A673 (cell line): ENCODE measurements around the gene FOXP2. TPM values are rescaled to one million over a fixed set of nuclear protein-coding genes. Genes with fewer than 3 reads are reported as not detected.

ENCODE experiments used
- BruUV-seq: library from RNA; stranded (reverse); fragments of 400-500 nt; replicated peaks from 2 replicates; lab custom pipeline; 2021; lab: Mats Ljungman, UMichigan
- CTCF ChIA-PET: fragments of 300-600 bp; sonication (Branson Sonifier 250); formaldehyde crosslinking; loops from one replicate; lab custom pipeline; 2022; ENCODE audit warnings: antibody characterized with exemption; lab: Charles Lee
- POLR2A ChIA-PET: fragments of 300-600 bp; sonication (Branson Sonifier 250); formaldehyde crosslinking; loops from one replicate; lab custom pipeline; 2022; ENCODE audit warnings: antibody characterized with exemption; ENCODE audit not compliant: low non-redundant PET; lab: Charles Lee
- DNase-seq: peaks from one replicate; pipeline ENCODE4 v3.0.0-alpha.2; 2015; ENCODE audit warnings: low spot score
- H3K27ac ChIP-seq: fragments of 200-600 bp; sonication (generic); 2 replicates; pipeline ENCODE4 v1.5.1; 2016; ENCODE audit warnings: mixed run types, low read depth, mild to moderate bottlenecking, mixed read lengths, antibody characterized with exemption, low read length; ENCODE audit not compliant: poor library complexity, severe bottlenecking
- H3K27me3 ChIP-seq: fragments of 200-600 bp; sonication (generic); replicated peaks from 2 replicates; pipeline ENCODE4 v1.6.1; 2017; ENCODE audit warnings: mixed run types, low read depth, mild to moderate bottlenecking, mixed read lengths, antibody characterized with exemption, low read length; ENCODE audit not compliant: insufficient read depth, poor library complexity
- H3K36me3 ChIP-seq: fragments of 200-600 bp; sonication (generic); 2 replicates; pipeline ENCODE4 v1.6.1; 2016; ENCODE audit warnings: mixed run types, mild to moderate bottlenecking, mixed read lengths, antibody characterized with exemption, low read length; ENCODE audit not compliant: insufficient read depth, poor library complexity, severe bottlenecking
- H3K4me1 ChIP-seq: fragments of 200-600 bp; sonication (generic); 2 replicates; pipeline ENCODE4 v1.6.1; 2017; ENCODE audit warnings: mixed run types, mild to moderate bottlenecking, mixed read lengths, antibody characterized with exemption, low read length; ENCODE audit not compliant: insufficient read depth, poor library complexity, severe bottlenecking
- H3K4me3 ChIP-seq: fragments of 200-600 bp; sonication (generic); 2 replicates; pipeline ENCODE4 v1.5.1; 2016; ENCODE audit warnings: low read depth, mixed run types, mild to moderate bottlenecking, mixed read lengths, low read length; ENCODE audit not compliant: poor library complexity, severe bottlenecking
- H3K9me3 ChIP-seq: fragments of 200-600 bp; sonication (generic); 2 replicates; pipeline ENCODE4 v1.6.1; 2016; ENCODE audit warnings: mixed run types, low read depth, mild to moderate bottlenecking, mixed read lengths, antibody characterized with exemption, low read length; ENCODE audit not compliant: poor library complexity, severe bottlenecking
- CTCF ChIP-seq: fragments of 300-800, 200-600 bp; sonication (generic); conservative IDR thresholded peaks from 2 replicates; pipeline ENCODE4 v1.5.1; 2017; ENCODE audit warnings: low read depth, mild to moderate bottlenecking, antibody characterized with exemption, low read length, moderate library complexity, mixed read lengths
- EZH2 ChIP-seq: fragments of 200-600 bp; sonication (generic); IDR thresholded peaks from 2 replicates; pipeline ENCODE4 v1.6.1; 2017; ENCODE audit warnings: borderline replicate concordance, low read depth, mild to moderate bottlenecking, mixed read lengths, antibody characterized with exemption, low read length; ENCODE audit not compliant: poor library complexity, severe bottlenecking
- intact Hi-C: fragments of 100-400 bp; cut with micrococcal nuclease; formaldehyde crosslinking; loops from one replicate; pipeline ENCODE4 v1.10.0; 2022; ENCODE audit not compliant: unreplicated experiment
- total RNA-seq: library from RNA; stranded (reverse); gene quantifications from 2 replicates; pipeline ENCODE4 v1.2.3, GENCODE V29; 2021

The FOXP2 gene
- total RNA-seq, 1 experiment from 2014 or later = not detected

GRCh38 chr7:114417290-114417689 lies 2.7 kb downstream of the FOXP2 start:
- no peak for DNase-seq
- no peaks in the 10 kb centered on the region for H3K9me3 ChIP-seq
- peaks cover 73% of the 10 kb centered on the region for H3K27me3 ChIP-seq
- TF ChIP-seq CTCF (no peak), EZH2 (no peak)
- no peaks in the 10 kb centered on the region for H3K36me3 ChIP-seq
- no peak overlapping the region for H3K4me3 ChIP-seq
- no peak overlapping the region for H3K27ac ChIP-seq
- no TSS peak for BruUV-seq
- ChIA-PET CTCF (no interaction called here), POLR2A (no interaction called here)
- intact Hi-C loops = no loop called here
- H3K4me1 ChIP-seq = no peaks in the 10 kb centered on the region

- Histone ChIP-seq H3K27ac (no peak overlapping the region), H3K9me3 (no peaks in the 10 kb centered on the region), H3K4me1 (no peaks in the 10 kb centered on the region), H3K4me3 (no peak overlapping the region), H3K36me3 (no peaks in the 10 kb centered on the region), H3K27me3 (peaks cover 66% of the 10 kb centered on the region)
- no TSS peak for BruUV-seq
- intact Hi-C loops = no loop called here
- no peak for TF ChIP-seq EZH2
- TF ChIP-seq CTCF = no peak
- no peak for DNase-seq
- POLR2A ChIA-PET = no interaction called here
- CTCF ChIA-PET = no interaction called here
These were observed 3.5 kb downstream of the FOXP2 start for GRCh38 chr7:114418117-114418516.

- H3K27ac ChIP-seq = no peak overlapping the region
- no peaks in the 10 kb centered on the region for H3K9me3 ChIP-seq
- no peak for DNase-seq
- TF ChIP-seq EZH2 (no peak), CTCF (no peak)
- H3K4me3 ChIP-seq = no peak overlapping the region
- ChIA-PET POLR2A (no interaction called here), CTCF (interaction anchor here (0.7 kb wide), 1 partner anchor 76 kb away, joined by 4 read pairs; no protein-coding TSS in a partner anchor)
- peaks cover 58% of the 10 kb centered on the region for H3K27me3 ChIP-seq
- intact Hi-C loops = loop anchor here (10.0 kb wide), 2 partner anchors 245 to 1435 kb away; no protein-coding TSS in a partner anchor
- no TSS peak for BruUV-seq
- H3K4me1 ChIP-seq = no peaks in the 10 kb centered on the region
- H3K36me3 ChIP-seq = no peaks in the 10 kb centered on the region
These were observed 5.0 kb downstream of the FOXP2 start for GRCh38 chr7:114419441-114420272.
